GM11168 (cell line): ENCODE measurements around the gene SMIM30.
"Not testable (repeated sequence)": the region's sequence is repeated elsewhere in the genome, so short reads cannot be mapped to it uniquely, and the experiment has no call there.

ENCODE experiments used
- in situ Hi-C: fragments of 300-500 bp; cut with MboI; formaldehyde crosslinking; loops from one replicate; pipeline ENCODE4 v1.12.0; 2022; ENCODE audit warnings: low sequenced_read_pairs; ENCODE audit not compliant: unreplicated experiment

The SMIM30 gene, protein sequence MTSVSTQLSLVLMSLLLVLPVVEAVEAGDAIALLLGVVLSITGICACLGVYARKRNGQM

GRCh38 chr7:113118074-113118959 is at the start of gene SMIM30:
Gene SMIM30 (minus strand): TSS chr7:113118554. CDS start chr7:113117578, 976 bp downstream.
- in situ Hi-C loops: no loop called here

GRCh38 chr7:113166176-113166575 is 47.8 kb upstream of the SMIM30 start:
- in situ Hi-C loops: loop anchor here (25.0 kb wide), 1 partner anchor 246 kb away; no protein-coding TSS in a partner anchor

GRCh38 chr7:113161050-113161449 is 42.7 kb upstream of the SMIM30 start:
- in situ Hi-C loops: loop anchor here (25.0 kb wide), 1 partner anchor 251 kb away; no protein-coding TSS in a partner anchor

DNA sequence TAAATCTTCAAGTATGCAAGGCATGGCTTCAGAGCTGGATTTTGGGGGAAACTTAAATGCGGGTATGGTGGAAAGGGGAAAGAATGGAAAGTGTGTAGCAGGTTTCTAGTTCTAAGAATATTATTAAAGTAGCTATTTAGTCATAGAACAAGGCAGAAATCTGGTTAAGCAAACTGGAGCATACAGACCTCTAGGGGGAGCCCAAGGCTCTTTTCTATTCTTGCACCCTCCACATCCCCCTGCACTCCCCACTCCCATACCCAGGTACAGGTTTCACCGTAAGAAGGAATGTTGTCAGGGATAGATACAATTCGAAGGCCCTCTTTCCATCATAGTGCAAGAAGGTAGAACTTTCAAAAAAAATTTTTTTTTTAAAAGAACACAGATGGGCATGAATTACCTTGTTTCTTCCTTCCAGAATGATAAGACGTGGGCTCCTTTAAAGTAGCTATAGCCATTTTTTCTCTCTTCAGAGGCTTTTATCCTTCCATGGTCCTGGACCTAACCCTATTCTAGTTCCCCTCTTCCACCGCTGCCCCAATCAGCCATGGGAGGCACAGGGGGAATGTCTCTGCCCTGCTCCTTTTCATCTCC is 41.5 kb upstream of the SMIM30 start:
- in situ Hi-C loops: loop anchor here (25.0 kb wide), 1 partner anchor 252 kb away; no protein-coding TSS in a partner anchor

GRCh38 chr7:113158756-113159155 is 40.4 kb upstream of the SMIM30 start:
- in situ Hi-C loops: loop anchor here (25.0 kb wide), 1 partner anchor 254 kb away; no protein-coding TSS in a partner anchor

GRCh38 chr7:113154117-113154516 is 35.8 kb upstream of the SMIM30 start:
- in situ Hi-C loops: loop anchor here (25.0 kb wide), 1 partner anchor 258 kb away; no protein-coding TSS in a partner anchor

DNA sequence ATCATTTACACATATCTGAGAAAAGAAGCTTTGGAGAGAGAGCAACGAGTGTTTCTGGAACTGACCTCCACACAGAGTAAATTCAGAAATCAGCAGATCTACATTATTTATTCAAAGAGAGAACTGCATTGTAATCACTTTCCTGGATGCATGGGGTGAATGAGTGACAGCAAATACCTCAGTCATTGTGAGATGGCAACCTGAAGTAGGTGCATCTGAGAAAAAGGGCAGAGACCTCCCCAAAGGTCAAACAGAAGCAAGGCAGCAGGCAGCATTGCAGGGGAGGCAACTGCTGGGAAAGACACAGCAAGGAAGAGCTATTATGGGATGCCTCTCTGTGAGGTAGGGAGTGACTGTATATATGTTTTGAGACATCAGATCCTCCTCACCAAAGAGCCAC is 26.5 kb upstream of the SMIM30 start:
- in situ Hi-C loops: no loop called here

DNA sequence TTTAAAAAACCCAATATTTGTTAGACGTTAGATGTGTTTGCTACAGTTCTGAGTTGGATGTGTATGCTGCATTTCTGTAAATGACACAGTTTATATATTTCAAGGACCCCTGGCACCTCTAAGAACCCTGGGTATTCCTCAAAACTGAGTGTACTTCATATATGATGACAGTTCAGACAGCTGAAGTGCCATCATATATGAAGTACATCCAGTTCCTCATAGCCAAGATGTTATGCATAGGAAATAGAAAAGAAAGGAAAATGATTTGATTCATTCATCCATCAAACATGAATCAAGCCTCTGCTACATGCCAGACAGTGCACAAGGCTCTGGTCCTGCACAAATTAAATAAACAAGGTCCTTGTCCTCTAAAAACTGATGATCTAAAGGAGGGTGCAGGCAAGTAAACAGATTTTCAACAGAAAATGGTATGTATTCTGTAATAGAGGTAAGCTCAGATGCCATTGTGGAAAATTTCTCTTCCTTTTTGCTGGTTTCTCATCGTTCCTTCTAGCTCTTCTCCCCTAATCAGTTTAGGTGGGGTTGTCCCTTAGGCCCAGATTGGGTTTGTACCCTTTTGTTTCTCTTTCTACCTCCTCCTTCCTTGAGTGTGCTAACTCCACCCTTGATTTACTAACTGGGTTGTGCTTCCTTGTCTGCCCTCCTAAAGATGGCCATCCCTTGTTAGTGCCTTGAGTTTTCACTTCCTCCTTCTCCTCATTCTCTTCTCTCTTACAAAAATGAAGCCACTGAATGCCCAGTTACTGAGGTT is 25.3 kb upstream of the SMIM30 start:
- in situ Hi-C loops: no loop called here

- in situ Hi-C loops: no loop called here
These were observed 24.2 kb upstream of the SMIM30 start for GRCh38 chr7:113142385-113143119.

- in situ Hi-C loops: no loop called here
These were observed 23.4 kb upstream of the SMIM30 start for GRCh38 chr7:113141803-113142202.

DNA sequence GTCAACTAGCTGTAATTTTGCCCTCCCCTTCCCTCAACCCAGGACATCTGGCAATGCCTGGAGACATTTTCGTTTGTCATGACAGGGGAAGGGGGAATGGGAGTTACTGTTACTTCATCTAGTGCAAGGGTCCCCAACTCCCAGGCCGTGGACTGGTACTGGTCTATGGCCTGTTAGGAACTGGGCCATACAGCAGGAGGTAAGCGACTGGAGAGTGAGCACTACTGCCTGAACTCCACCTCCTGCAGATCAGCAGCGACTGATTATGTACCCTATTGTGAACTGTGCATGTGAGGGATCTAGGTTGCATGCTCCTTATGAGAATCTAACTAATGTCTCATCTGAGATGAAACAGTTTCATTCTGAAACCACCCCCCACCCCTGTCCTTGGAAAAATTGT is 22.6 kb upstream of the SMIM30 start:
- in situ Hi-C loops: no loop called here

- in situ Hi-C loops: no loop called here
These were observed 18.9 kb upstream of the SMIM30 start for GRCh38 chr7:113137241-113137640.

GRCh38 chr7:113134025-113134424 is 15.7 kb upstream of the SMIM30 start:
- in situ Hi-C loops: no loop called here

- in situ Hi-C loops: no loop called here
These were observed 13.0 kb upstream of the SMIM30 start for GRCh38 chr7:113131367-113131766.

DNA sequence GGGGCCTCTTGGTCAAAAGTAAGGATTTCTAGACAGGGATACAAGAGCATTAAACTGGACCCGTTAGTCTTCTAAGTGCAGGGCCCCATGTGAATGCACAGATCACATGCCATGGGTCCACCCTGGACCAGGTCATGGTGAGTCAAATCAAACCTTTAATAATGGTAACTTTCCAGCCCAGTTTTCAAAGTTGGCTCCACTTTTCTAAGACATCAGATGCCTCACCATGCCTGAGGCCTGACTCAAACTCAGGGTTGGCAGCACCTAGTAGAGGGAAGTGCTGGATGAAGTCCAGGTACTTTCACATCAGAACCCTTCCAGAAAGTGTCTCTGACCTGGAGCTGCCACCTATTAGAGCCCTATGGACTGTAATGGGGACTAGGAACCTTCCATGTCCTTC is 9.7 kb upstream of the SMIM30 start:
- in situ Hi-C loops: no loop called here

GRCh38 chr7:113125728-113126127 is 7.4 kb upstream of the SMIM30 start:
- in situ Hi-C loops: no loop called here

DNA sequence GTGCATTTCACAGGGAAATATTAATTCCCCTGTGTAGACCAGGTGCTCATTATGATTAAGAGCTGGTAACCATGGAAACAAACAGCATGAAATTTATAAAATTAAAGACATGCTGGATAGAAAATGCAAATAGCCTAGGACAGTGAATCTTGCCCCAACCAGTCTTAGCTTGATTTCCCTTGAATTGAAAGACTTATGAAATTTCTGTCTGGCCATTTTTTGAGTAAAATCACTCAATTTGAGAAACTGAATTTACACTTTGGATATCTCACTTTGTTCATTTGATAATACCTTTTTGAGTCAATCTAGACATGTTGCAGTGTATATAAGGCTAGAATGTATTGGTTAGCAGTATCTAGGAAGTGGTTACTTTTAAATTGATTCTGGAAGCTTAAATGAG is 4.4 kb upstream of the SMIM30 start:
- in situ Hi-C loops: no loop called here

- in situ Hi-C loops: no loop called here
These were observed 2.3 kb upstream of the SMIM30 start for GRCh38 chr7:113120647-113121046.

DNA sequence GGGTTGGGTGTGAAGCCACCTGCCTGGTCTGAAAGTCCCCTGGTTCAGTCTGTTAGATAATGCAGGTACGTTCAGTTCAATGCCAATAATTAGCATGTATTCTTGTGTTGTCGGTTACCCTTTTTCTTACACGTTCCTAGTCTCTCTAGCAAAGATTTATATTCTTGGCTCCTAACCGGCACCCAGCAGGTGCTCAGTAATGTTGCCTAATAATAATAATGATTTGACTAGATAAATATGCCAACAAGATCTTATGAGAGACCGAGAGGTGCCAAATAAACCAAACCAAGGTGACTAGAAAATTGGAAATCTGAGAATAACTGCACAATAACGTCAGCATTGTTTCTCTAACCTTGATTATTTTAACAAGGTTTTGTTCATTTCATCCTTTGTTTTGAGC is 1.1 kb upstream of the SMIM30 start:
- in situ Hi-C loops: no loop called here

- in situ Hi-C loops: not testable (repeated sequence)
These were observed 980 bp downstream of the SMIM30 start for GRCh38 chr7:113117374-113117774.
